ELR (cell line): ENCODE data around the gene ERP29.
"Not testable (repeated sequence)": the region's sequence is repeated elsewhere in the genome, so short reads cannot be mapped to it uniquely, and the experiment has no call there.

Experiments
- DNase-seq: peaks from one replicate; pipeline ENCODE4 v3.0.0-alpha.2; 2015; ENCODE audit warnings: low read depth

Gene ERP29

DNA sequence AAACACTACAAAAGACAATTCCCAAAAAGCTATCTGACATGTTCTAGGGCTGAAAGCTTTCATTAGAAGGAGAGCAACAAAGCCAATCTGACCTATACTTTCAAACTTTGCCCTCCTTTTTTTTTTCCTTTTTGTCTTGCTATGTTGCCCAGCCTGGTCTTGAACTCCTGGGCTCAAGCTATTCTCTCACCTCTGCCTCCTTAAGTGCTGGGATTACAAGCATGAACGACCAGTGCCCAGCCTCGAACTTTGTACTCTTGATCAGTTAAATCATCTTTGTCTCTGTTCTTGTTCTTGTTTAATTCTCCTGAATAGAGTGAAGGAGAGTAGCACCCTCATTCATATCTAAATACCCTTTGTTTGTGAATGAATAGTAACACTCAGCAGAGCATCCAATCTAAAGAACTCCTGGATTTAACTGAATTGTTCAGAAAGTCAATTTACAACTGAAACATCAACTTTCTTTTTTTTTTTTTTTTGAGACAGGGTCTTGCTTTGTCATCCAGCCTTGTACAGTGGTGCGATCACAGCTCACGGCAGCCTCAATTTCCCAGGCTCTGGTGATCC, 22.1 kb downstream of the ERP29 start:
- no peak for DNase-seq

GRCh38 chr12:112036614-112037013, 23.4 kb downstream of the ERP29 start:
- not testable (repeated sequence) for DNase-seq

DNA sequence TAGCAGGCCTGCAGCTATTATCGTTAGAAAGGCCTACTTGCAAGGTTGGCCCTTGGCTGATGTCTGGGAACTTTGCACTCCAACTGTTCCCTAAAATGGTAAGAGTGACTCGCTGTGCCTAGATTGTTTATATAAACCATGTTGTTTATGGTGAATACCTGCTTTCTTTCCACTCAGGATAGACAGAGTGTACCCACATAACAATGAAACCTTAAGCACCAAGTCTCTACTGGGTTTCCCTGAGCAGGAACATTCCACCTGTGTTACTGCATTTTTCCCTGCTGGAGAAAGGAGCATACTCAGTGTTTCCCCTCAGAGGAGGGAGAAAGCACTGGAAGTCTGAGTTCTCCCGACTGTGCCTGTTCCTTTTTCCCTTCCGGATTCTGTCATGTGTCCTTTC, 32.8 kb downstream of the ERP29 start:
- peak; percentile 18 for DNase-seq

- DNase-seq, result no peak
Measured at GRCh38 chr12:112049351-112049750, 36.1 kb downstream of the ERP29 start.

DNA sequence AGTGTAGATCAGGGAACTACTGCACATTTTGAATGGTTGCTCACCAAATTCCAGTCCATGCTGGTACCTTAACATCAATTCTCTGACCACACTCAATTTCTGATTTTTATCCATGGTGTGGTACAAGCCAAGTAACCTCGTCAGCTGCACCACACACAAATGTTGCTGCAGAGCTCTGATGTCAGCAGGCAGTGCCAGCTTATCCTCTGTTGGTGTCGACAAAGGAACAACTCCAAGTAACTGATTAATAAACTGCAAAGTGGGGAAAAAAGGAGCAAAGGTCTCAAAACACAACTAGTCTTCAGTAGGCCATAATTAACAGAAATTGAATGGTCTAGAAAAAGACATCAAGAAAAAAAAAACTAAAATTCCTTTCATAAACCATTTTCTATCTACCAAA, 47.9 kb downstream of the ERP29 start:
- no peak for DNase-seq

DNA sequence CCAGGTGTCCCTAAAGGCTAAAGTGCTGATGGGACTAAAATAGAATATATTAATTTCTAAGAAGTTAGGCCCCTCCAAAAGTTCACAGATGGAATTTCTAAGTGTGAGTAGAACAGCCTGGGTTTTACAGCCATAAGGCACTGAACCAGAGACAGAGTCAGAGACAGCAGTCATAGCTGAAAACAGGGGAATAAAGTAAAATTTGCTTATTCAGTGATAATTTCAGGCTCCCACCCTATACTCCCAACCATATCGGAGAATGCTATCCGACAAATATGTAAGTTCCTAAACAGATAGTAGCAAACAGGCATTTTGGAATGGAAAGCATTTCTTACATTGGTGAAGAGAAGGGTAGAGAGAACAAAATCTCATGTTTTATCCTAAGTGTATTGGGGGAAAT, 50.0 kb downstream of the ERP29 start:
- DNase-seq, result no peak

- no peak for DNase-seq
Measured at GRCh38 chr12:112066566-112066965, 53.3 kb downstream of the ERP29 start.
